Left ventricle myocardium inferior (tissue), 1 donor: Measurements from ENCODE around the gene CCDC175. TPM values are rescaled to one million over a fixed set of nuclear protein-coding genes. Genes with fewer than 3 reads are reported as not detected.

Experiments used
- DNase-seq: peaks from one replicate; pipeline ENCODE4 v3.0.0-alpha.2; 2020
- H3K27ac ChIP-seq: fragments of 200-600 bp; replicated peaks from 2 replicates; pipeline ENCODE4 v1.8.0; 2021
- H3K27me3 ChIP-seq: fragments of 200-600 bp; 2 replicates; pipeline ENCODE4 v1.8.0; 2021; ENCODE audit warnings: low read depth
- H3K36me3 ChIP-seq: fragments of 200-600 bp; 2 replicates; pipeline ENCODE4 v1.8.0; 2021
- H3K4me1 ChIP-seq: fragments of 200-600 bp; 2 replicates; pipeline ENCODE4 v1.8.0; 2021
- H3K4me3 ChIP-seq: fragments of 200-600 bp; 2 replicates; pipeline ENCODE4 v1.8.0; 2021; ENCODE audit warnings: mild to moderate bottlenecking, moderate library complexity
- H3K9me3 ChIP-seq: fragments of 200-600 bp; replicated peaks from 2 replicates; pipeline ENCODE4 v1.8.0; 2021
- intact Hi-C: fragments of 100-400 bp; cut with micrococcal nuclease; formaldehyde crosslinking; loops from one replicate; pipeline ENCODE4 v1.11.0; 2022
- total RNA-seq: library from RNA; stranded (reverse); fragmentation: NEBNext Ultra II Directional; extraction: Animal tissue kit (Norgen Biotek cat#: 25700); gene quantifications from one replicate; pipeline ENCODE4 v1.2.1, GENCODE V29; 2021
- TF ChIP-seq, protein P1 (sequence below): fragments of 200-600 bp; IDR thresholded peaks from 2 replicates; pipeline ENCODE4 v1.8.0; 2021; ENCODE audit warnings: antibody characterized with exemption, mild to moderate bottlenecking, borderline replicate concordance
- donor health status: DM: no; HTN: yes; CAD: no; lungs with severe emphysema.

Gene CCDC175
- total RNA-seq, 1 donor from 2014 or later, result not detected

- H3K36me3 ChIP-seq, result peaks cover 13% of the 10 kb centered on the region
- no peaks in the 10 kb centered on the region for H3K9me3 ChIP-seq
- H3K27me3 ChIP-seq, result peaks cover 16% of the 10 kb centered on the region
- intact Hi-C loops, result no loop called here
- no peak for DNase-seq
- no peaks in the 10 kb centered on the region for H3K4me1 ChIP-seq
- H3K27ac ChIP-seq, result no peak overlapping the region
- no peak overlapping the region for H3K4me3 ChIP-seq
- TF ChIP-seq, protein P1, sequence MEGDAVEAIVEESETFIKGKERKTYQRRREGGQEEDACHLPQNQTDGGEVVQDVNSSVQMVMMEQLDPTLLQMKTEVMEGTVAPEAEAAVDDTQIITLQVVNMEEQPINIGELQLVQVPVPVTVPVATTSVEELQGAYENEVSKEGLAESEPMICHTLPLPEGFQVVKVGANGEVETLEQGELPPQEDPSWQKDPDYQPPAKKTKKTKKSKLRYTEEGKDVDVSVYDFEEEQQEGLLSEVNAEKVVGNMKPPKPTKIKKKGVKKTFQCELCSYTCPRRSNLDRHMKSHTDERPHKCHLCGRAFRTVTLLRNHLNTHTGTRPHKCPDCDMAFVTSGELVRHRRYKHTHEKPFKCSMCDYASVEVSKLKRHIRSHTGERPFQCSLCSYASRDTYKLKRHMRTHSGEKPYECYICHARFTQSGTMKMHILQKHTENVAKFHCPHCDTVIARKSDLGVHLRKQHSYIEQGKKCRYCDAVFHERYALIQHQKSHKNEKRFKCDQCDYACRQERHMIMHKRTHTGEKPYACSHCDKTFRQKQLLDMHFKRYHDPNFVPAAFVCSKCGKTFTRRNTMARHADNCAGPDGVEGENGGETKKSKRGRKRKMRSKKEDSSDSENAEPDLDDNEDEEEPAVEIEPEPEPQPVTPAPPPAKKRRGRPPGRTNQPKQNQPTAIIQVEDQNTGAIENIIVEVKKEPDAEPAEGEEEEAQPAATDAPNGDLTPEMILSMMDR, result no peak
Observed at GRCh38 chr14:59509101-59509500, 67.5 kb downstream of the CCDC175 start.

- DNase-seq, result no peak
- H3K4me1 ChIP-seq, result no peaks in the 10 kb centered on the region
- H3K27me3 ChIP-seq, result peaks cover 16% of the 10 kb centered on the region
- H3K36me3 ChIP-seq, result peaks cover 25% of the 10 kb centered on the region
- TF ChIP-seq, protein P1, result no peak
- intact Hi-C loops, result no loop called here
- no peak overlapping the region for H3K27ac ChIP-seq
- H3K9me3 ChIP-seq, result no peaks in the 10 kb centered on the region
- H3K4me3 ChIP-seq, result no peak overlapping the region
Observed at GRCh38 chr14:59507752-59508103, 68.9 kb downstream of the CCDC175 start.

GRCh38 chr14:59507063-59507751 lies 69.4 kb downstream of the CCDC175 start:
- H3K4me1 ChIP-seq, result no peaks in the 10 kb centered on the region
- DNase-seq, result peak; percentile 24
- H3K27ac ChIP-seq, result no peak overlapping the region
- no peak overlapping the region for H3K4me3 ChIP-seq
- intact Hi-C loops, result no loop called here
- H3K9me3 ChIP-seq, result no peaks in the 10 kb centered on the region
- H3K27me3 ChIP-seq, result peaks cover 15% of the 10 kb centered on the region
- peaks cover 25% of the 10 kb centered on the region for H3K36me3 ChIP-seq
- TF ChIP-seq, protein P1, result peak; percentile 77

DNA sequence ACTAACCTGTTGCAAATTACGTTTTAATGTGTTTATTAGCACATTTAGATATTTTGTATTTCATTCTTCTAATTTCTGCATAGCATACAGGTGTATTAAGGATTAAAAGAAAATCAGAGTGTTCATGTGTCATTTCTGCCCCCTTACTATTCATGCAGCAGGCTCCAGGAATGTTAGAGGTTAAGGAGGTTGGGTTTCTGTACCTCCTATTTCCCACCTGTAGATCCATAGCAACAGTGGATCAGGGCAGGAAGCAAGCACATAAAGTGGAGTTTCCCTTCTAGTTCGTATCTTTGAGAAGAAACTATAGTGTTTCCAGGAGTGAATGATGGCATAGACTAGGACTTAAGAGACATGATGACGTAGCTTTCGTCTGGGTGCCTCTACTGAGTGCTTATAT lies 73.4 kb downstream of the CCDC175 start:
- intact Hi-C loops, result no loop called here
- no peak overlapping the region for H3K4me3 ChIP-seq
- no peak overlapping the region for H3K27ac ChIP-seq
- no peak for DNase-seq
- H3K27me3 ChIP-seq, result no peaks in the 10 kb centered on the region
- H3K36me3 ChIP-seq, result peaks cover 50% of the 10 kb centered on the region
- peaks cover 11% of the 10 kb centered on the region for H3K4me1 ChIP-seq
- no peaks in the 10 kb centered on the region for H3K9me3 ChIP-seq
- TF ChIP-seq, protein P1, result no peak

- no peak for DNase-seq
- TF ChIP-seq, protein P1, result no peak
- H3K36me3 ChIP-seq, result peaks cover 71% of the 10 kb centered on the region
- H3K9me3 ChIP-seq, result no peaks in the 10 kb centered on the region
- H3K27ac ChIP-seq, result no peak overlapping the region
- H3K4me1 ChIP-seq, result peaks cover 11% of the 10 kb centered on the region
- H3K4me3 ChIP-seq, result no peak overlapping the region
- intact Hi-C loops, result no loop called here
- no peaks in the 10 kb centered on the region for H3K27me3 ChIP-seq
Observed at GRCh38 chr14:59500732-59501131, 75.9 kb downstream of the CCDC175 start.
